GM12878 (cell line): ENCODE measurements around the gene TMEM263. TPM values are rescaled to one million over a fixed set of nuclear protein-coding genes. Genes with fewer than 3 reads are reported as not detected.

Source experiments
- ATAC-seq: fragments of 200-7000 bp; cut with Tn5 transposase; 3 replicates; pipeline ENCODE4 v1.9.1; 2020; ENCODE audit warnings: mild to moderate bottlenecking, moderate library complexity
- BruUV-seq: library from RNA; stranded (reverse); fragments of 400-500 nt; replicated peaks from 2 replicates; lab custom pipeline; 2021; lab: Mats Ljungman, UMichigan
- CTCF ChIA-PET: fragments of 300-600 bp; sonication (Branson Sonifier 250); formaldehyde crosslinking; extraction: SDS; loops from one replicate; lab custom pipeline; 2021; ENCODE audit warnings: inconsistent platforms; lab: Yijun Ruan, JAX
- POLR2A ChIA-PET: fragments of 350-600 bp; formaldehyde crosslinking; extraction: SDS; loops from one replicate; lab custom pipeline; 2021; ENCODE audit warnings: inconsistent platforms; lab: Charles Lee
- RAD21 ChIA-PET: fragments of 300-600 bp; sonication (Branson Sonifier 250); formaldehyde crosslinking; loops from one replicate; lab custom pipeline; 2023; ENCODE audit warnings: antibody characterized with exemption; ENCODE audit not compliant: unreplicated experiment; lab: Charles Lee
- SMC1A ChIA-PET: fragments of 300-600 bp; sonication (Branson Sonifier 250); formaldehyde crosslinking; loops from one replicate; lab custom pipeline; 2023; ENCODE audit not compliant: unreplicated experiment, uncharacterized antibody; lab: Charles Lee
- DNase-seq: peaks from one replicate; pipeline ENCODE4 v3.0.0-alpha.2; 2011; ENCODE audit warnings: low read depth, low spot score
- FAIRE-seq: peaks from 3 replicates; lab custom pipeline; 2011; peaks lifted over from hg19 to GRCh38; lab: Jason Lieb, UNC
- H2AFZ ChIP-seq: 2 replicates; pipeline ENCODE4 v1.6.0; 2011; ENCODE audit warnings: low read depth, low read length, control low read depth; ENCODE audit not compliant: control insufficient read depth
- H3K27ac ChIP-seq: 2 replicates; pipeline ENCODE4 v1.5.1; 2011; ENCODE audit warnings: control low read depth; ENCODE audit not compliant: control insufficient read depth, insufficient read depth
- H3K27me3 ChIP-seq, 2 experiments: replicated peaks in 1 of 2; 2 replicates each; pipeline versions ENCODE4 v1.6.0 to v1.6.1; 2011; ENCODE audit warnings: low read length in 1 of 2; ENCODE audit not compliant: control insufficient read depth in 2 of 2, insufficient read depth in 2 of 2
- H3K36me3 ChIP-seq, 2 experiments: 2 replicates each; pipeline ENCODE4 v1.5.1; 2011; ENCODE audit warnings: low read length in 1 of 2; ENCODE audit not compliant: control insufficient read depth in 2 of 2, insufficient read depth in 2 of 2
- H3K4me1 ChIP-seq: 2 replicates; pipeline ENCODE4 v1.6.1; 2011; ENCODE audit warnings: mild to moderate bottlenecking, low read length, moderate library complexity, mixed read lengths; ENCODE audit not compliant: control insufficient read depth, insufficient read depth
- H3K4me2 ChIP-seq: 2 replicates; pipeline ENCODE4 v1.6.0; 2011; ENCODE audit warnings: control low read depth; ENCODE audit not compliant: control insufficient read depth, insufficient read depth
- H3K4me3 ChIP-seq: fragments of 200-600 bp; sonication (generic); 2 replicates; pipeline ENCODE4 v1.5.1; 2016
- H3K79me2 ChIP-seq: 2 replicates; pipeline ENCODE4 v1.6.0; 2011; ENCODE audit warnings: low read length; ENCODE audit not compliant: control insufficient read depth, insufficient read depth
- H3K9ac ChIP-seq: 2 replicates; pipeline ENCODE4 v1.8.0; 2011; ENCODE audit warnings: low read length, control low read depth, mixed read lengths; ENCODE audit not compliant: control insufficient read depth, insufficient read depth
- H3K9me3 ChIP-seq: replicated peaks from 3 replicates; pipeline ENCODE4 v1.5.1; 2011; ENCODE audit warnings: mild to moderate bottlenecking, low read length; ENCODE audit not compliant: control insufficient read depth, insufficient read depth
- H4K20me1 ChIP-seq: 2 replicates; pipeline ENCODE4 v1.6.0; 2011; ENCODE audit not compliant: control insufficient read depth, insufficient read depth
- MEF2A ChIP-seq: IDR thresholded peaks from 2 replicates; pipeline ENCODE4 v1.6.1; 2011; ENCODE audit warnings: low read depth, mild to moderate bottlenecking, low read length, moderate library complexity; ENCODE audit not compliant: insufficient read depth
- MYB ChIP-seq: fragments of 150-350 bp; IDR thresholded peaks from 2 replicates; pipeline ENCODE4 v1.6.1; 2014; ENCODE audit warnings: mild to moderate bottlenecking, low read depth, low read length, borderline replicate concordance
- NBN ChIP-seq: fragments of 450-650 bp; IDR thresholded peaks from 2 replicates; pipeline ENCODE4 v1.6.1; 2016
- RBBP5 ChIP-seq: fragments of 200-600 bp; sonication (generic); conservative IDR thresholded peaks from 2 replicates; pipeline ENCODE4 v1.6.1; 2016
- RFX5 ChIP-seq: IDR thresholded peaks from 2 replicates; pipeline ENCODE4 v1.6.1; 2011; ENCODE audit warnings: low read depth, low read length, improper control_type of control experiment
- SP1 ChIP-seq: IDR thresholded peaks from one replicate; pipeline ENCODE4 v1.6.1; 2011; ENCODE audit warnings: low read depth, low read length
- SPI1 ChIP-seq: IDR thresholded peaks from 2 replicates; pipeline ENCODE4 v1.6.1; 2011; ENCODE audit warnings: low read depth, mild to moderate bottlenecking, low read length, moderate library complexity, borderline replicate concordance; ENCODE audit not compliant: insufficient read depth
- TBL1XR1 ChIP-seq: IDR thresholded peaks from 2 replicates; pipeline ENCODE4 v1.6.1; 2012; ENCODE audit warnings: low read depth, low read length, improper control_type of control experiment
- WGBS: methylation state at CpG from one replicate; pipeline ENCODE4 v1.1.6; 2016; ENCODE audit warnings: low lambda C conversion rate; ENCODE audit not compliant: insufficient replicate concordance, insufficient coverage; ENCODE audit errors: missing lambda C conversion rate; 5-methylcytosine and 5-hydroxymethylcytosine counted together
- in situ Hi-C: fragments of 300-500 bp; cut with MboI; formaldehyde crosslinking; loops from 9 replicates; pipeline ENCODE4 v1.14.3; 2018; ENCODE audit warnings: mixed read lengths
- intact Hi-C: fragments of 100-400 bp; cut with micrococcal nuclease; formaldehyde crosslinking; loops from one replicate; pipeline ENCODE4 v1.14.2; 2022; ENCODE audit not compliant: unreplicated experiment
- polyA plus RNA-seq, 11 experiments: library from polyadenylated mRNA; depleted of rRNA in 4 of 11; unstranded in 6 of 11; stranded (reverse) in 5 of 11; fragments of >200 nt; fragmentation: Nextera tagmentation in 4 of 11; fragmentation: Illumina TruSeq in 1 of 11; extraction: Ambion mirVana in 4 of 11; extraction: Trizol in 1 of 11; gene quantifications; 1 replicate in 1 of 11; 2 replicates in 10 of 11; pipeline versions ENCODE4 v1.2.1 to v1.2.3, GENCODE V29; 2011 to 2016; ENCODE audit warnings: inconsistent platforms in 2 of 11, missing spikeins in 2 of 11, low read depth in 1 of 11
- total RNA-seq, 4 experiments: library from RNA; depleted of rRNA in 3 of 4; stranded (reverse); fragments of >200 nt in 3 of 4; fragmentation: Illumina TruSeq in 1 of 4; extraction: Trizol in 1 of 4; gene quantifications; 2 replicates each; pipeline versions ENCODE4 v1.2.1 to v1.2.3, GENCODE V29; 2013 to 2021
- TF ChIP-seq, protein P1 (sequence below): IDR thresholded peaks from 2 replicates; pipeline ENCODE4 v1.6.1; 2012; ENCODE audit warnings: low read depth, low read length, improper control_type of control experiment
- TF ChIP-seq, protein P2 (sequence below): fragments of 450-650 bp; IDR thresholded peaks from 2 replicates; pipeline ENCODE4 v1.6.1; 2016; ENCODE audit warnings: mild to moderate bottlenecking
- TF ChIP-seq, protein P3 (sequence below): fragments of 450-650 bp; formaldehyde crosslinking; IDR thresholded peaks from 2 replicates; pipeline ENCODE4 v1.5.0; 2022; ENCODE audit warnings: mild to moderate bottlenecking, missing genetic modification characterization
- TF ChIP-seq, protein P4 (sequence below): fragments of 450-650 bp; IDR thresholded peaks from 2 replicates; pipeline ENCODE4 v1.6.1; 2017; ENCODE audit warnings: mild to moderate bottlenecking, moderate library complexity

Gene TMEM263
- total and polyA plus RNA-seq, 10 of the 15 experiments (the other 5 are each of a cell fraction or from before 2014, with no cell fraction given), result 15.4 to 41.3 (median 27.6) TPM

DNA sequence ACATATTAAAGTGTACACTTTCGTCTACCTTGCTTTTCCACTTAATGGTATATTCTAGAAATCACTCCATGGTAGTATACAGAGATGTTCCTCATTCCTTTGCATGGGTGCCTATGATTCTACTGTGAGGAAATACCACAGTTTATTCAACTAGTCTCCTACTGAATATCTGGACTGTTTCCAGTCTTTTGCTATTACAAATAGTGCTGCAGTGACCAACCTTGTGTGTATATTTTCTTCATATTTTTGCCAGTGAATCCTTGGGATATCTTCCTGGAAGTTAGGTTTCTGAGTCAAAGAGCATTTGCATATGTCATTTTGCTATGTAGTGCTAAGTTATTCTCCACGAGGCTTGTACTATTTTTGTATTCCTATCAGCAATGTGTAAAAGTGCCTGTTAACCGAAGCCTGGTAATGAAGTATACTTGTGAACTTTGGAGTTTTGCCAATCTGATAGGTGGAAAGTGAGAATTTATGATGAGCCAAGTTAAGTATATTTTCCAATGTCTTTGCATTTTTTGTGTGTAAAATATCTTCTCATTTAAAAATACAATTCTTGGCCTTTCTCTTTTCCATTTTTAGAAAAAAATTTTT, 31.3 kb upstream of the TMEM263 start:
- no TSS peak for BruUV-seq
- ATAC-seq (no peak), FAIRE-seq (no peak), DNase-seq (no peak)
- 41% methylated on average over 3 of the region's 3 CpGs for WGBS
- ChIA-PET SMC1A (no interaction called here), CTCF (no interaction called here), RAD21 (no interaction called here), POLR2A (no interaction called here)
- Histone ChIP-seq H3K4me1 (no peaks in the 10 kb centered on the region), H2AFZ (no peak overlapping the region), H3K9ac (no peak overlapping the region), H3K27me3 (no peaks in the 10 kb centered on the region; a peak in 1 of 4 replicates), H3K79me2 (no peaks in the 10 kb centered on the region), H3K4me2 (no peak overlapping the region), H3K36me3 (no peaks in the 10 kb centered on the region), H4K20me1 (no peaks in the 10 kb centered on the region), H3K27ac (no peak overlapping the region), H3K9me3 (no peaks in the 10 kb centered on the region; the same call in 1 of the 3 replicates), H3K4me3 (no peak overlapping the region)
- TF ChIP-seq MYB, result no peak
- TF ChIP-seq, protein P1, sequence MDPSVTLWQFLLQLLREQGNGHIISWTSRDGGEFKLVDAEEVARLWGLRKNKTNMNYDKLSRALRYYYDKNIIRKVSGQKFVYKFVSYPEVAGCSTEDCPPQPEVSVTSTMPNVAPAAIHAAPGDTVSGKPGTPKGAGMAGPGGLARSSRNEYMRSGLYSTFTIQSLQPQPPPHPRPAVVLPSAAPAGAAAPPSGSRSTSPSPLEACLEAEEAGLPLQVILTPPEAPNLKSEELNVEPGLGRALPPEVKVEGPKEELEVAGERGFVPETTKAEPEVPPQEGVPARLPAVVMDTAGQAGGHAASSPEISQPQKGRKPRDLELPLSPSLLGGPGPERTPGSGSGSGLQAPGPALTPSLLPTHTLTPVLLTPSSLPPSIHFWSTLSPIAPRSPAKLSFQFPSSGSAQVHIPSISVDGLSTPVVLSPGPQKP, result no peak
- TF ChIP-seq, protein P2, sequence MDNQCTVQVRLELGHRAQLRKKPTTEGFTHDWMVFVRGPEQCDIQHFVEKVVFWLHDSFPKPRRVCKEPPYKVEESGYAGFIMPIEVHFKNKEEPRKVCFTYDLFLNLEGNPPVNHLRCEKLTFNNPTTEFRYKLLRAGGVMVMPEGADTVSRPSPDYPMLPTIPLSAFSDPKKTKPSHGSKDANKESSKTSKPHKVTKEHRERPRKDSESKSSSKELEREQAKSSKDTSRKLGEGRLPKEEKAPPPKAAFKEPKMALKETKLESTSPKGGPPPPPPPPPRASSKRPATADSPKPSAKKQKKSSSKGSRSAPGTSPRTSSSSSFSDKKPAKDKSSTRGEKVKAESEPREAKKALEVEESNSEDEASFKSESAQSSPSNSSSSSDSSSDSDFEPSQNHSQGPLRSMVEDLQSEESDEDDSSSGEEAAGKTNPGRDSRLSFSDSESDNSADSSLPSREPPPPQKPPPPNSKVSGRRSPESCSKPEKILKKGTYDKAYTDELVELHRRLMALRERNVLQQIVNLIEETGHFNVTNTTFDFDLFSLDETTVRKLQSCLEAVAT, result no peak
- TF ChIP-seq MEF2A, result no peak
- TF ChIP-seq RBBP5, result no peak
- TF ChIP-seq TBL1XR1, result no peak
- no peak for TF ChIP-seq NBN
- no peak for TF ChIP-seq SPI1
- TF ChIP-seq, protein P3, sequence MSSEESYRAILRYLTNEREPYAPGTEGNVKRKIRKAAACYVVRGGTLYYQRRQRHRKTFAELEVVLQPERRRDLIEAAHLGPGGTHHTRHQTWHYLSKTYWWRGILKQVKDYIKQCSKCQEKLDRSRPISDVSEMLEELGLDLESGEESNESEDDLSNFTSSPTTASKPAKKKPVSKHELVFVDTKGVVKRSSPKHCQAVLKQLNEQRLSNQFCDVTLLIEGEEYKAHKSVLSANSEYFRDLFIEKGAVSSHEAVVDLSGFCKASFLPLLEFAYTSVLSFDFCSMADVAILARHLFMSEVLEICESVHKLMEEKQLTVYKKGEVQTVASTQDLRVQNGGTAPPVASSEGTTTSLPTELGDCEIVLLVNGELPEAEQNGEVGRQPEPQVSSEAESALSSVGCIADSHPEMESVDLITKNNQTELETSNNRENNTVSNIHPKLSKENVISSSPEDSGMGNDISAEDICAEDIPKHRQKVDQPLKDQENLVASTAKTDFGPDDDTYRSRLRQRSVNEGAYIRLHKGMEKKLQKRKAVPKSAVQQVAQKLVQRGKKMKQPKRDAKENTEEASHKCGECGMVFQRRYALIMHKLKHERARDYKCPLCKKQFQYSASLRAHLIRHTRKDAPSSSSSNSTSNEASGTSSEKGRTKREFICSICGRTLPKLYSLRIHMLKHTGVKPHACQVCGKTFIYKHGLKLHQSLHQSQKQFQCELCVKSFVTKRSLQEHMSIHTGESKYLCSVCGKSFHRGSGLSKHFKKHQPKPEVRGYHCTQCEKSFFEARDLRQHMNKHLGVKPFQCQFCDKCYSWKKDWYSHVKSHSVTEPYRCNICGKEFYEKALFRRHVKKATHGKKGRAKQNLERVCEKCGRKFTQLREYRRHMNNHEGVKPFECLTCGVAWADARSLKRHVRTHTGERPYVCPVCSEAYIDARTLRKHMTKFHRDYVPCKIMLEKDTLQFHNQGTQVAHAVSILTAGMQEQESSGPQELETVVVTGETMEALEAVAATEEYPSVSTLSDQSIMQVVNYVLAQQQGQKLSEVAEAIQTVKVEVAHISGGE (CRISPR knock-in tag), result no peak
- TF ChIP-seq, protein P4, sequence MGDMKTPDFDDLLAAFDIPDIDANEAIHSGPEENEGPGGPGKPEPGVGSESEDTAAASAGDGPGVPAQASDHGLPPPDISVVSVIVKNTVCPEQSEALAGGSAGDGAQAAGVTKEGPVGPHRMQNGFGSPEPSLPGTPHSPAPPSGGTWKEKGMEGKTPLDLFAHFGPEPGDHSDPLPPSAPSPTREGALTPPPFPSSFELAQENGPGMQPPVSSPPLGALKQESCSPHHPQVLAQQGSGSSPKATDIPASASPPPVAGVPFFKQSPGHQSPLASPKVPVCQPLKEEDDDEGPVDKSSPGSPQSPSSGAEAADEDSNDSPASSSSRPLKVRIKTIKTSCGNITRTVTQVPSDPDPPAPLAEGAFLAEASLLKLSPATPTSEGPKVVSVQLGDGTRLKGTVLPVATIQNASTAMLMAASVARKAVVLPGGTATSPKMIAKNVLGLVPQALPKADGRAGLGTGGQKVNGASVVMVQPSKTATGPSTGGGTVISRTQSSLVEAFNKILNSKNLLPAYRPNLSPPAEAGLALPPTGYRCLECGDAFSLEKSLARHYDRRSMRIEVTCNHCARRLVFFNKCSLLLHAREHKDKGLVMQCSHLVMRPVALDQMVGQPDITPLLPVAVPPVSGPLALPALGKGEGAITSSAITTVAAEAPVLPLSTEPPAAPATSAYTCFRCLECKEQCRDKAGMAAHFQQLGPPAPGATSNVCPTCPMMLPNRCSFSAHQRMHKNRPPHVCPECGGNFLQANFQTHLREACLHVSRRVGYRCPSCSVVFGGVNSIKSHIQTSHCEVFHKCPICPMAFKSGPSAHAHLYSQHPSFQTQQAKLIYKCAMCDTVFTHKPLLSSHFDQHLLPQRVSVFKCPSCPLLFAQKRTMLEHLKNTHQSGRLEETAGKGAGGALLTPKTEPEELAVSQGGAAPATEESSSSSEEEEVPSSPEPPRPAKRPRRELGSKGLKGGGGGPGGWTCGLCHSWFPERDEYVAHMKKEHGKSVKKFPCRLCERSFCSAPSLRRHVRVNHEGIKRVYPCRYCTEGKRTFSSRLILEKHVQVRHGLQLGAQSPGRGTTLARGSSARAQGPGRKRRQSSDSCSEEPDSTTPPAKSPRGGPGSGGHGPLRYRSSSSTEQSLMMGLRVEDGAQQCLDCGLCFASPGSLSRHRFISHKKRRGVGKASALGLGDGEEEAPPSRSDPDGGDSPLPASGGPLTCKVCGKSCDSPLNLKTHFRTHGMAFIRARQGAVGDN, result no peak
- no peak for TF ChIP-seq SP1
- TF ChIP-seq RFX5, result no peak
- in situ Hi-C loops, result no loop called here
- intact Hi-C loops, result no loop called here
